HG03571 (cell line): ENCODE measurements around the gene XPO6.
"Not testable (repeated sequence)": the region's sequence is repeated elsewhere in the genome, so short reads cannot be mapped to it uniquely, and the experiment has no call there.

Experiments
- ATAC-seq: cut with Tn5 transposase; IDR thresholded peaks from one replicate; pipeline ENCODE4 v1.9.1; 2021; ENCODE audit not compliant: unreplicated experiment

XPO6 gene

GRCh38 chr16:28115866-28116265, 95.9 kb downstream of the XPO6 start:
- ATAC-seq, result not testable (repeated sequence)

GRCh38 chr16:28112908-28113307, 98.9 kb downstream of the XPO6 start:
- ATAC-seq, result no peak

DNA sequence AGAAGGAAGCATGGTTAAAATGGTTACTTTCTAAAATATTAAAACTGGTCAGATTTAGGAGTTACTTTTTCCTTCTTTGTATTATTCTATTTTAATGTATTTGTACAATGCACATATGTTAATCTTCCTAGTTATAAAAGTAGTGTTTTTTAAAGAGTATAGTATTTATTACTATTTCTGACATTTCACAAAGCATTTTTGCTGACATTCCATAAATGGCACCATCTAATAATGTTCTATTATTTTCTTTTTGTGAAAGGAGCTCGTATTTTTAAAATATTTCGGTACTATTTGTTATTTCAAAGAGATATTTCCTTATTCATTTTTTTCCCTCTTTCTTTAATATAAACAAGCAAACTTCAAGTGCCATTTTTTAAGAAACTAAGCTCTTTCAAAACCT, 100.8 kb downstream of the XPO6 start:
- no peak for ATAC-seq

- no peak for ATAC-seq
Measured at GRCh38 chr16:28110479-28110878, 101.3 kb downstream of the XPO6 start.

- ATAC-seq, result no peak
Measured at GRCh38 chr16:28110074-28110473, 101.7 kb downstream of the XPO6 start.

- ATAC-seq, result no peak
Measured at GRCh38 chr16:28108590-28109247, 103.0 kb downstream of the XPO6 start.

GRCh38 chr16:28107232-28107631, 104.5 kb downstream of the XPO6 start:
- no peak for ATAC-seq

- ATAC-seq, result no peak
Measured at GRCh38 chr16:28106467-28107215, 105.1 kb downstream of the XPO6 start.

DNA sequence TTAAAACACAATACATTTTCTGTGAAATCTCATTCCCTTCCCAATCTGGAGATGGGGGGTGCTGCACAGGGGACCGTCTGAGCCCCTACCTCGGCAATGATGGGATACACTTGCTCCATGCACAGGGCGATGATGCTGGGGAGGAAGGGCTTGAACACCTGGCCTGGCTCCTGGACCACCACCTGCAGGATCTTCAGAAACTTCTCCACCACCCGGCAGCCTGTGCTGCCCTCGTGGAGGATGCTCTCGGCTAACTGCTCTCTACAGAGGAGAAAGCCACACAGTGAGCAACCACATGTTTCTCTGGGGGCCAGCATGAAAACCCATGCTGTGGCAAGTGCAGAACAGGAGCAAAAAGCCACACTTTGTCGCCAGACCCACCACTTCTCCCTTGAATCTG, 105.8 kb downstream of the XPO6 start:
- ATAC-seq, result no peak

- no peak for ATAC-seq
Measured at GRCh38 chr16:28105297-28105696, 106.5 kb downstream of the XPO6 start.

DNA sequence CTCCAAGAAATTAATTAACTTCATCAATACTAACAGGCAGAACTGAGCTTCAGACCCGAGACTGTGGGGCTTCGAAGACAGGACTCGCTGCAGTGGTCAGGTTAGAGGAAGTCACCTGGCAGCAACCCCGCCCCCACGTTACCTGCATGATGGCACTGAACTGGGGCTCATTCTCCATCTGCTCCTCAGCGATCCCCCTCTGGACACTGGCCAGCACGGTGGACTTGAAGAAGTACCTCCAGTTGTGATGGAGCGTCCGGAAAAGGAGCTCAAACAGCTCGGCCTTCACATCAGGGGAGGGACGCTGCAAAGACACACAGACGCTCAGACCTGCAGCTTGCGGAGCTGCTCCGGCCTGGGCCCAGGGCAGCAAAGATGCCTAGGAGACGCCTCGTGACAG, 107.4 kb downstream of the XPO6 start:
- ATAC-seq, result no peak

GRCh38 chr16:28103516-28104170, 108.1 kb downstream of the XPO6 start:
- ATAC-seq, result no peak

- no peak for ATAC-seq
Measured at GRCh38 chr16:28101533-28101890, 110.3 kb downstream of the XPO6 start.

- no peak for ATAC-seq
Measured at GRCh38 chr16:28100810-28101532, 110.8 kb downstream of the XPO6 start.

GRCh38 chr16:28098959-28099945, 112.5 kb downstream of the XPO6 start:
- ATAC-seq, result no peak

DNA sequence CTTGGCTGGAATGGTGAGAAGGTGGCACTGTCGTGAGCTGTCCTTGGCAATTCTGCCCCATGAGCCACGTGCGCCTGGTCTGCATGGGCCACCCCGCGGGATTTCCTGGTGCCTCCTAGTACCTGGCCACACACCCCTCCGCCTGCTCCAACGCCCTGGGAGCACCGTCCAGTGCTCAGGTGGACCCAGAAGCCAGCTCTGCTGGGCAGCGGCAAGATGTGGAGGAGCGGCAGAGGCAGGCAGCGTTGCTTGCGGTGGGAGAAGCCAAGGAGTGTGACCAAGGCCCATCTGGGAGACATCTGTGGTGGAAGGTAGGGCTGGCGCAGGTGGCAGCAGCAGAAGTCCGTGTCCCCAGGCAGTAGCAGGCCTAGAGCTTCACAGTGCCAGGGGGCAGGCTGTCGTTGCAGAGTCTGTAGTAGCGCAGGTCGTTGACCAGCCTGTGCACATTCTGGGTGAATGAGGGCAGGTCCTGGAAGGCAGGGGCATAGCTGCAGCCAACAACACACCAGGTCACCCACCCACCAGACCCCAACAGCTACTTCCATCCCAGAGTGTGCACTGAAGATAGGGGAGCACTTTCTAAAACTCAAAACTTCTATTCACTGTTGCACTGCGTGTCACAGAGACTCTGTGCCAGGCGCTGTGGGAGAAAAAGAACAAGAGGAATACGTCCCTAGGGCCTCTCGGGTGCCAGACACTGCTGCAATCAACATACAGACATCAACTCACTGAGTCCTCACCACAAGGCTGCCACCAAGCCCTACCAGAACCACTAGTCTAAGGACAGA, 113.4 kb downstream of the XPO6 start:
- ATAC-seq, result no peak

DNA sequence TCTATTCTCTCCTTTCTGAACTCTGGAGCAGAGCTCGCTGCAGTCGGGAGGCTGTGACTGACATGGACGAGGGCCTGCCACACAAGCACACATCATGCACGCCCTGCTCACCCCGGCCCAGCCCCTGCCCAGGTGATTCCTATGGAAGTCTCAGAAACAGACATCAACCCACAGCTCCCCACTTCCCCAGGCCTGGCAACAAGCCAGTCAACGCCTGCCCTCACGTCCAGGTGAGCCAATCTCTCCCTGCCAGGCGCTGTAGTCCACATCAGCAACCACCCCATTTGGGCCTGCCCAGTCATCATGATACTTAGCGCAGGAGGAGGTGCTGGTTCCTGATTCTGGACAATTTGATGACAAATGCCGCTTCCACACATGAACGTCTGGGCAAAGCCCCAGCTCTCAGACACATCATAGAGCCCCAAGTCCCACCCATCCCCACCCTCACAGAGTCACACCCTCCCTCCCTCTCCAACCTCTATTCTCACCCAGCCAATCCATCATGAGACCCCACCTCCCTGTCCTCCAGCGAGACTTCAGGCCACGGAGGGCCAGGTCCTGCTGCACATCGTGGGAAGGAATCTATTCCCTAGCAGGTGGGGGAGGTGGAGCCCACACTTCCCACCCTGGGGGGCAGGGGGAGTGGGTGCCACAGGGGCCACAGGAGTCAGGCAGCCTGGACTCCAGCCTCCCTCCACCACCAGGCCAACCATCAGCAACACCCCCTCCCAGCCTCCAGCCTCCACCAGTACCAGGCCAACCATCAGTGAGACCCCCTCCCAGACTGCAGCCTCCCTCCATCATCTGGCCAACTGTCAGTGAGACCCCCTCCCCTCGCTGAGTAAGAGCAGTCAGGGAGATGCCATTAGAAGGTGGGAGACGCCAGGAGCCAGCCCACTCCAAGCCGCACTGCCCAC, 114.5 kb downstream of the XPO6 start:
- ATAC-seq, result no peak

DNA sequence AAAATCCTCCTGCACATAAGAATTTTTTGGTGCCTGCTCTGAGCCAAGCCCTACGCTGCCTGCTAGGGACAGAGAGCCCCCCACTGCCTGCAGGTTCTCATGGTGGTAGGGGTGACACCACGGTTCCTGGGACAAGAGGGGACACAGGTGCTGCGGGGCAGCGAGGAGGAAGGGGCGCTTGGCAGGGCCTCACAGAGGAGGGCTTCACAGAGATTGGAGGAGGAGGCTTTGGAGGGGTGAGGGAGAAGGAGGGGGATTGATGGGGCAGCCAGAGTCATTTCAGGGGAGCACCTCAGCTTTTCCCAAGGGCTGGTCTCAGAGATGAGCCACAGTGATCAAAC, 118.4 kb downstream of the XPO6 start:
- no peak for ATAC-seq
